Activated CD4-positive, alpha-beta T cell treated with anti-CD3 and anti-CD28 coated beads, Interleukin-2, Interleukin-4, amounts not matched to agents 100 ng/mL and 50 ng/mL, durations not matched to agents 16 hours and 8 hours (primary cell): ENCODE measurements around the gene ARID5B.

Experiments used
- DNase-seq: peaks from one replicate; pipeline ENCODE4 v3.0.0-alpha.2; 2020; ENCODE audit warnings: low spot score

The ARID5B gene

GRCh38 chr10:62075912-62076311, 174.4 kb downstream of the ARID5B start:
- DNase-seq, result no peak

GRCh38 chr10:62076891-62077290, 175.4 kb downstream of the ARID5B start:
- no peak for DNase-seq

GRCh38 chr10:62077330-62078015, 176.0 kb downstream of the ARID5B start:
- DNase-seq, result no peak

- DNase-seq, result no peak
These were observed 178.5 kb downstream of the ARID5B start for GRCh38 chr10:62079885-62080559.

- DNase-seq, result no peak
These were observed 179.4 kb downstream of the ARID5B start for GRCh38 chr10:62080905-62081304.

GRCh38 chr10:62081341-62082270, 180.1 kb downstream of the ARID5B start:
- DNase-seq, result no peak

- DNase-seq, result no peak
These were observed 180.8 kb downstream of the ARID5B start for GRCh38 chr10:62082271-62082656.

GRCh38 chr10:62082729-62083411, 181.4 kb downstream of the ARID5B start:
- DNase-seq, result peak; percentile 83

GRCh38 chr10:62083412-62084267, 182.1 kb downstream of the ARID5B start:
- DNase-seq, result no peak

GRCh38 chr10:62084451-62084850, 183.0 kb downstream of the ARID5B start:
- DNase-seq, result no peak

- DNase-seq, result no peak
These were observed 183.9 kb downstream of the ARID5B start for GRCh38 chr10:62085404-62085803.

GRCh38 chr10:62085821-62086220, 184.3 kb downstream of the ARID5B start:
- DNase-seq, result no peak

- no peak for DNase-seq
These were observed 185.8 kb downstream of the ARID5B start for GRCh38 chr10:62087329-62087728.

- no peak for DNase-seq
These were observed 187.3 kb downstream of the ARID5B start for GRCh38 chr10:62088786-62089185.

GRCh38 chr10:62092301-62093030, 191.0 kb downstream of the ARID5B start:
- no peak for DNase-seq

GRCh38 chr10:62093863-62094291, 192.4 kb downstream of the ARID5B start:
- DNase-seq, result no peak

GRCh38 chr10:62095181-62096122, 194.0 kb downstream of the ARID5B start:
- DNase-seq, result no peak

GRCh38 chr10:62096256-62096933, 194.9 kb downstream of the ARID5B start:
- DNase-seq, result no peak
